ENCODE measurements around the gene RAP2A.
A peak's percentile ranks its signal among the peaks of the same experiment; 100 is the strongest.

Gene RAP2A

GRCh38 chr13:97495678-97496077 is 61.7 kb downstream of the RAP2A start:
- DNase-seq (ENCODE audit: low read depth): no peak

- DNase-seq (ENCODE audit: low read depth): no peak
Measured at GRCh38 chr13:97496511-97496910, 62.5 kb downstream of the RAP2A start.

- DNase-seq (ENCODE audit: low read depth): no peak
Measured at GRCh38 chr13:97497400-97497799, 63.4 kb downstream of the RAP2A start.

- no peak for DNase-seq (ENCODE audit: low read depth)
Measured at GRCh38 chr13:97498419-97498818, 64.5 kb downstream of the RAP2A start.

GRCh38 chr13:97499181-97499580 is 65.2 kb downstream of the RAP2A start:
- no peak for DNase-seq (ENCODE audit: low read depth)

GRCh38 chr13:97502181-97502580 is 68.2 kb downstream of the RAP2A start:
- no peak for DNase-seq (ENCODE audit: low read depth)

- DNase-seq (ENCODE audit: low read depth): no peak
Measured at GRCh38 chr13:97502706-97503105, 68.7 kb downstream of the RAP2A start.

- no peak for DNase-seq (ENCODE audit: low read depth)
Measured at GRCh38 chr13:97505017-97505416, 71.0 kb downstream of the RAP2A start.

- DNase-seq (ENCODE audit: low read depth): peak; percentile 18
Measured at GRCh38 chr13:97506511-97506910, 72.5 kb downstream of the RAP2A start.

- no peak for DNase-seq (ENCODE audit: low read depth)
Measured at GRCh38 chr13:97512732-97513131, 78.8 kb downstream of the RAP2A start.

- DNase-seq (ENCODE audit: low read depth): no peak
Measured at GRCh38 chr13:97515643-97516042, 81.7 kb downstream of the RAP2A start.

- no peak for DNase-seq (ENCODE audit: low read depth)
Measured at GRCh38 chr13:97517967-97518366, 84.0 kb downstream of the RAP2A start.

Data from GM04504 (cell line).